ENCODE measurements around the gene KIAA1671.

DNA sequence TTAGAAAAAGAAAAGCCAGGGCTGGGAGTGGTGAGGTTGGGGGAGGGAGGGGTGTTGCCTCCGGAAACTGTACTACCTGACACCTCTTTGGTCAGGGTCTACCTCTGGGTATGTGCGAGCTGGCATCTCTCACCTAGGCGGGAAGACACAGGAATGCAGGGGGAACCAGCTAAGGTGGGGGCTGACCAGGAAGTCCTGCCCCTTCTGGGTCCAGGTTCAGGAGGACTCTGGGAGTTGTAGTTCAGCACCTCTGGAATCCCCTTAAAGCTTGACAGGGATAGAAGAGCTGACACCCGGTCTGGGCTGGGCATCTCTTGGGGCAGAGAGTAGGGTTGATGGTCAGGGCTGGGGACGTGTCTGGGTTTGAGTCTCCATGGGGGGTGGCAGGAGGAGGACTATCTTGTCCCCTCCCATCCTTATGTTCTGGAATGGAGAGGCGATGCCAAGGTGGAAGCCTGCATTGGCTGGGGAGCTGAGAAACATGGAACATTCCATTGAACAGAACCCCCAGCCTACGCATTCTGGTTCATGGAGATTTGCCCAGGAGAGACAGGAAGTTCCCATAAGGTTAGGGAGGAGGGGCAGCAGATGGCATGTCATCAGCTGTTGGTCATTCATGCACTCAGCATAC lies 2.1 kb upstream of the KIAA1671 start:
- TF ChIP-seq POLR2A (IDR thresholded peaks at IDR 0.05) = no peak
- TF ChIP-seq, protein P1, sequence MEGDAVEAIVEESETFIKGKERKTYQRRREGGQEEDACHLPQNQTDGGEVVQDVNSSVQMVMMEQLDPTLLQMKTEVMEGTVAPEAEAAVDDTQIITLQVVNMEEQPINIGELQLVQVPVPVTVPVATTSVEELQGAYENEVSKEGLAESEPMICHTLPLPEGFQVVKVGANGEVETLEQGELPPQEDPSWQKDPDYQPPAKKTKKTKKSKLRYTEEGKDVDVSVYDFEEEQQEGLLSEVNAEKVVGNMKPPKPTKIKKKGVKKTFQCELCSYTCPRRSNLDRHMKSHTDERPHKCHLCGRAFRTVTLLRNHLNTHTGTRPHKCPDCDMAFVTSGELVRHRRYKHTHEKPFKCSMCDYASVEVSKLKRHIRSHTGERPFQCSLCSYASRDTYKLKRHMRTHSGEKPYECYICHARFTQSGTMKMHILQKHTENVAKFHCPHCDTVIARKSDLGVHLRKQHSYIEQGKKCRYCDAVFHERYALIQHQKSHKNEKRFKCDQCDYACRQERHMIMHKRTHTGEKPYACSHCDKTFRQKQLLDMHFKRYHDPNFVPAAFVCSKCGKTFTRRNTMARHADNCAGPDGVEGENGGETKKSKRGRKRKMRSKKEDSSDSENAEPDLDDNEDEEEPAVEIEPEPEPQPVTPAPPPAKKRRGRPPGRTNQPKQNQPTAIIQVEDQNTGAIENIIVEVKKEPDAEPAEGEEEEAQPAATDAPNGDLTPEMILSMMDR (IDR thresholded peaks at IDR 0.05) = no peak
